HEK293 (cell line): Measurements from ENCODE around the gene CTSE.

Source experiments
- CTCF ChIA-PET: fragments of 350-600 bp; formaldehyde crosslinking; extraction: SDS; loops from one replicate; lab custom pipeline; 2021; ENCODE audit warnings: antibody characterized with exemption; lab: Yijun Ruan, JAX
- POLR2A ChIA-PET: fragments of 300-600 bp; formaldehyde crosslinking; extraction: SDS; loops from one replicate; lab custom pipeline; 2020; ENCODE audit warnings: antibody characterized with exemption, inconsistent platforms; lab: Yijun Ruan, JAX
- H3K27ac ChIP-seq: fragments of 200-500 bp; sonication (Bioruptor generic); 2 replicates; pipeline ENCODE4 v1.5.1; 2014; ENCODE audit warnings: low read depth, low read length, control low read depth, inconsistent platforms; ENCODE audit errors: extremely low read depth
- H3K36me3 ChIP-seq, 2 experiments: fragments of 200-500 bp in 1 of 2; sonication (Bioruptor generic) in 1 of 2; 1 replicate in 1 of 2; 2 replicates in 1 of 2; pipeline ENCODE4 v1.5.1; 2014 to 2017; ENCODE audit warnings: inconsistent platforms in 2 of 2, low read length in 2 of 2; ENCODE audit not compliant: control insufficient read depth in 2 of 2, insufficient read depth in 1 of 2
- H3K4me1 ChIP-seq: fragments of 200-500 bp; sonication (Bioruptor generic); 2 replicates; pipeline ENCODE4 v1.5.1; 2014; ENCODE audit warnings: mild to moderate bottlenecking, low read length, inconsistent platforms; ENCODE audit not compliant: control insufficient read depth, insufficient read depth
- H3K4me3 ChIP-seq: 2 replicates; pipeline ENCODE4 v1.5.1; 2011; ENCODE audit warnings: low read depth, mild to moderate bottlenecking, control low read depth, low read length, moderate library complexity
- H3K9me3 ChIP-seq: fragments of 200-500 bp; sonication (Bioruptor generic); 2 replicates; pipeline ENCODE4 v1.5.1; 2014; ENCODE audit warnings: low read depth, low read length, inconsistent platforms; ENCODE audit not compliant: control insufficient read depth, insufficient read depth
- GFI1B ChIP-seq: fragments of 450-650 bp; formaldehyde crosslinking; IDR thresholded peaks from 2 replicates; pipeline ENCODE4 v1.5.1; 2016; ENCODE audit warnings: missing biosample characterization, missing genetic modification characterization
- GLIS2 ChIP-seq: fragments of 450-650 bp; formaldehyde crosslinking; IDR thresholded peaks from 2 replicates; pipeline ENCODE4 v1.5.1; 2016; ENCODE audit warnings: missing biosample characterization, missing genetic modification characterization
- MZF1 ChIP-seq: fragments of 450-650 bp; formaldehyde crosslinking; IDR thresholded peaks from 2 replicates; pipeline ENCODE4 v1.5.1; 2017; ENCODE audit warnings: missing biosample characterization, missing genetic modification characterization, borderline replicate concordance
- OSR2 ChIP-seq: fragments of 450-650 bp; formaldehyde crosslinking; IDR thresholded peaks from 2 replicates; pipeline ENCODE4 v1.5.1; 2016; ENCODE audit warnings: missing biosample characterization, missing genetic modification characterization
- SP3 ChIP-seq: fragments of 450-650 bp; formaldehyde crosslinking; IDR thresholded peaks from 2 replicates; pipeline ENCODE4 v1.5.1; 2016; ENCODE audit warnings: missing biosample characterization, missing genetic modification characterization
- ZBTB1 ChIP-seq: fragments of 450-650 bp; formaldehyde crosslinking; IDR thresholded peaks from 2 replicates; pipeline ENCODE4 v1.5.1; 2016; ENCODE audit warnings: missing biosample characterization, missing genetic modification characterization
- ZBTB48 ChIP-seq: fragments of 450-650 bp; formaldehyde crosslinking; IDR thresholded peaks from 2 replicates; pipeline ENCODE4 v1.5.1; 2016; ENCODE audit warnings: missing biosample characterization, missing genetic modification characterization
- ZFHX2 ChIP-seq: fragments of 450-650 bp; formaldehyde crosslinking; conservative IDR thresholded peaks from 2 replicates; pipeline ENCODE4 v1.5.1; 2016; ENCODE audit warnings: missing biosample characterization, missing genetic modification characterization
- ZNF112 ChIP-seq: fragments of 450-650 bp; formaldehyde crosslinking; IDR thresholded peaks from 2 replicates; pipeline ENCODE4 v1.5.0; 2017; ENCODE audit warnings: missing biosample characterization, missing genetic modification characterization
- ZNF239 ChIP-seq: fragments of 450-650 bp; formaldehyde crosslinking; IDR thresholded peaks from 2 replicates; pipeline ENCODE4 v1.5.1; 2016; ENCODE audit warnings: missing biosample characterization, missing genetic modification characterization
- ZNF311 ChIP-seq: fragments of 450-650 bp; formaldehyde crosslinking; IDR thresholded peaks from 2 replicates; pipeline ENCODE4 v1.5.1; 2017; ENCODE audit warnings: missing biosample characterization, missing genetic modification characterization, borderline replicate concordance
- ZNF335 ChIP-seq: fragments of 450-650 bp; formaldehyde crosslinking; conservative IDR thresholded peaks from 2 replicates; pipeline ENCODE4 v1.5.1; 2016; ENCODE audit warnings: missing biosample characterization, missing genetic modification characterization
- ZNF423 ChIP-seq: fragments of 450-650 bp; formaldehyde crosslinking; IDR thresholded peaks from 2 replicates; pipeline ENCODE4 v1.5.1; 2016; ENCODE audit warnings: missing biosample characterization, missing genetic modification characterization
- ZNF558 ChIP-seq: fragments of 450-650 bp; formaldehyde crosslinking; IDR thresholded peaks from 2 replicates; pipeline ENCODE4 v1.5.1; 2016; ENCODE audit warnings: missing biosample characterization, missing genetic modification characterization
- ZNF571 ChIP-seq: fragments of 450-650 bp; formaldehyde crosslinking; IDR thresholded peaks from 2 replicates; pipeline ENCODE4 v1.5.0; 2017; ENCODE audit warnings: missing biosample characterization, missing genetic modification characterization
- ZNF777 ChIP-seq: fragments of 450-650 bp; formaldehyde crosslinking; IDR thresholded peaks from 2 replicates; pipeline ENCODE4 v1.5.1; 2017; ENCODE audit warnings: missing biosample characterization, missing genetic modification characterization, borderline replicate concordance
- ZNF792 ChIP-seq: fragments of 450-650 bp; formaldehyde crosslinking; IDR thresholded peaks from 2 replicates; pipeline ENCODE4 v1.5.1; 2016; ENCODE audit warnings: missing biosample characterization, missing genetic modification characterization
- TF ChIP-seq, protein P1 (sequence below): fragments of 450-650 bp; formaldehyde crosslinking; IDR thresholded peaks from 2 replicates; pipeline ENCODE4 v1.5.1; 2016; ENCODE audit warnings: missing biosample characterization, missing genetic modification characterization
- TF ChIP-seq, protein P2 (sequence below): IDR thresholded peaks from 2 replicates; pipeline ENCODE4 v1.6.1; 2011; ENCODE audit warnings: mild to moderate bottlenecking, low read depth, low read length, borderline replicate concordance
- TF ChIP-seq, protein P3 (sequence below): fragments of 450-650 bp; formaldehyde crosslinking; IDR thresholded peaks from 2 replicates; pipeline ENCODE4 v1.5.1; 2016; ENCODE audit warnings: missing biosample characterization, missing genetic modification characterization
- TF ChIP-seq, protein P4 (sequence below): fragments of 450-650 bp; formaldehyde crosslinking; IDR thresholded peaks from 2 replicates; pipeline ENCODE4 v1.5.1; 2017; ENCODE audit warnings: missing biosample characterization, missing genetic modification characterization
- TF ChIP-seq, protein P5 (sequence below): fragments of 450-650 bp; formaldehyde crosslinking; IDR thresholded peaks from 2 replicates; pipeline ENCODE4 v1.5.1; 2016; ENCODE audit warnings: missing biosample characterization, missing genetic modification characterization

CTSE gene

DNA sequence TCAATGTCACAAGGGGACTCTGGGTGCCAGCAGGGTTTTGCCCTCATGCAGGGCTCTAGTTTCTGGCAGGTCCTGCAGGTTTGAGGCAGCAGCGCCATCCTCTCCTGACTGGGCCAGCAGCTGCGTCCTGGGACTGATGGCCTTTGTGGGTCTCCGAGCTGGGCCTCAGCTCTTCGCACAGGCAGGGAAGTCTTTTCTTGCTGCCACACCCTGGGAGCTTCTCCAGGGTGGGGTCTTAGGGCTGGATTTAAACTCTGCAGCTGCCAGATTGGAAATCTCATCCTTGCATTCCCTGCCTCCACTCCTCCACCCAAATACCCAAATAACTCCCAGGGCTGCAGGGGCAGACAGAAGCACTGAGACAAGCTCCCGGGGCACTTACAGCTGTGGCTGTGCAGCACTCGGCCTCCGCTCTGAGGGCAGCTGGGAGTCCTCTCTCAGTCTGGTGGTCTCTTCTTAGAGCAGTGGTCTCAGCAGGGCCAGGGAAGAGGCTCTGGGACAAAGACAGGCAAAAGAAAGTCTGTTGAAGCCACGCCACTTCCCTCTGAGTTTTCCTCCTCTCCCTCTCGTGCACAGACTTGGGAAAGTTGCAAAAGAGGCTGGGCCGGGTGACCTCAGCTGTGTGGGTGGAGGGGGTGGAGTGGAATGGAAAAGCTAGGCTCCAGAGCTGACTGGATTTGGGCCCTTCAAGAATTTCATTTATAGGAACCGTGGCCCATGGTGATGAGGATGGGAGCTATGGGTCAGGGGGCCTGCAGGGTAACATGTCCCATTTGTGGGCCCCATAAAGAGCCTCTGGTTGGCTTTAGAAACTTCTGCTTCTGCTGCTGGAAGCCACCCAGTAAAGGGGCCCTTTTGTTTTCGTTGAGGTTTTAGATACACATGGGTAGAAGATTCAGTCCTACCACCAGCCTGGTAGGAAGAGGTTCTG is 20.6 kb downstream of the CTSE start, which contains the start of gene RAB7B (continued):
- no peak for TF ChIP-seq MZF1 (tag by site-specific recombination)
- no peak for TF ChIP-seq GFI1B (tag by site-specific recombination)
- no peak for TF ChIP-seq ZNF423 (tag by site-specific recombination)
- TF ChIP-seq, protein P1, sequence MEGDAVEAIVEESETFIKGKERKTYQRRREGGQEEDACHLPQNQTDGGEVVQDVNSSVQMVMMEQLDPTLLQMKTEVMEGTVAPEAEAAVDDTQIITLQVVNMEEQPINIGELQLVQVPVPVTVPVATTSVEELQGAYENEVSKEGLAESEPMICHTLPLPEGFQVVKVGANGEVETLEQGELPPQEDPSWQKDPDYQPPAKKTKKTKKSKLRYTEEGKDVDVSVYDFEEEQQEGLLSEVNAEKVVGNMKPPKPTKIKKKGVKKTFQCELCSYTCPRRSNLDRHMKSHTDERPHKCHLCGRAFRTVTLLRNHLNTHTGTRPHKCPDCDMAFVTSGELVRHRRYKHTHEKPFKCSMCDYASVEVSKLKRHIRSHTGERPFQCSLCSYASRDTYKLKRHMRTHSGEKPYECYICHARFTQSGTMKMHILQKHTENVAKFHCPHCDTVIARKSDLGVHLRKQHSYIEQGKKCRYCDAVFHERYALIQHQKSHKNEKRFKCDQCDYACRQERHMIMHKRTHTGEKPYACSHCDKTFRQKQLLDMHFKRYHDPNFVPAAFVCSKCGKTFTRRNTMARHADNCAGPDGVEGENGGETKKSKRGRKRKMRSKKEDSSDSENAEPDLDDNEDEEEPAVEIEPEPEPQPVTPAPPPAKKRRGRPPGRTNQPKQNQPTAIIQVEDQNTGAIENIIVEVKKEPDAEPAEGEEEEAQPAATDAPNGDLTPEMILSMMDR (tag by site-specific recombination) = no peak
- TF ChIP-seq, protein P2, sequence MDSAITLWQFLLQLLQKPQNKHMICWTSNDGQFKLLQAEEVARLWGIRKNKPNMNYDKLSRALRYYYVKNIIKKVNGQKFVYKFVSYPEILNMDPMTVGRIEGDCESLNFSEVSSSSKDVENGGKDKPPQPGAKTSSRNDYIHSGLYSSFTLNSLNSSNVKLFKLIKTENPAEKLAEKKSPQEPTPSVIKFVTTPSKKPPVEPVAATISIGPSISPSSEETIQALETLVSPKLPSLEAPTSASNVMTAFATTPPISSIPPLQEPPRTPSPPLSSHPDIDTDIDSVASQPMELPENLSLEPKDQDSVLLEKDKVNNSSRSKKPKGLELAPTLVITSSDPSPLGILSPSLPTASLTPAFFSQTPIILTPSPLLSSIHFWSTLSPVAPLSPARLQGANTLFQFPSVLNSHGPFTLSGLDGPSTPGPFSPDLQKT = no peak
- TF ChIP-seq, protein P3, sequence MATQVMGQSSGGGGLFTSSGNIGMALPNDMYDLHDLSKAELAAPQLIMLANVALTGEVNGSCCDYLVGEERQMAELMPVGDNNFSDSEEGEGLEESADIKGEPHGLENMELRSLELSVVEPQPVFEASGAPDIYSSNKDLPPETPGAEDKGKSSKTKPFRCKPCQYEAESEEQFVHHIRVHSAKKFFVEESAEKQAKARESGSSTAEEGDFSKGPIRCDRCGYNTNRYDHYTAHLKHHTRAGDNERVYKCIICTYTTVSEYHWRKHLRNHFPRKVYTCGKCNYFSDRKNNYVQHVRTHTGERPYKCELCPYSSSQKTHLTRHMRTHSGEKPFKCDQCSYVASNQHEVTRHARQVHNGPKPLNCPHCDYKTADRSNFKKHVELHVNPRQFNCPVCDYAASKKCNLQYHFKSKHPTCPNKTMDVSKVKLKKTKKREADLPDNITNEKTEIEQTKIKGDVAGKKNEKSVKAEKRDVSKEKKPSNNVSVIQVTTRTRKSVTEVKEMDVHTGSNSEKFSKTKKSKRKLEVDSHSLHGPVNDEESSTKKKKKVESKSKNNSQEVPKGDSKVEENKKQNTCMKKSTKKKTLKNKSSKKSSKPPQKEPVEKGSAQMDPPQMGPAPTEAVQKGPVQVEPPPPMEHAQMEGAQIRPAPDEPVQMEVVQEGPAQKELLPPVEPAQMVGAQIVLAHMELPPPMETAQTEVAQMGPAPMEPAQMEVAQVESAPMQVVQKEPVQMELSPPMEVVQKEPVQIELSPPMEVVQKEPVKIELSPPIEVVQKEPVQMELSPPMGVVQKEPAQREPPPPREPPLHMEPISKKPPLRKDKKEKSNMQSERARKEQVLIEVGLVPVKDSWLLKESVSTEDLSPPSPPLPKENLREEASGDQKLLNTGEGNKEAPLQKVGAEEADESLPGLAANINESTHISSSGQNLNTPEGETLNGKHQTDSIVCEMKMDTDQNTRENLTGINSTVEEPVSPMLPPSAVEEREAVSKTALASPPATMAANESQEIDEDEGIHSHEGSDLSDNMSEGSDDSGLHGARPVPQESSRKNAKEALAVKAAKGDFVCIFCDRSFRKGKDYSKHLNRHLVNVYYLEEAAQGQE (tag by site-specific recombination) = no peak
- TF ChIP-seq, protein P4, sequence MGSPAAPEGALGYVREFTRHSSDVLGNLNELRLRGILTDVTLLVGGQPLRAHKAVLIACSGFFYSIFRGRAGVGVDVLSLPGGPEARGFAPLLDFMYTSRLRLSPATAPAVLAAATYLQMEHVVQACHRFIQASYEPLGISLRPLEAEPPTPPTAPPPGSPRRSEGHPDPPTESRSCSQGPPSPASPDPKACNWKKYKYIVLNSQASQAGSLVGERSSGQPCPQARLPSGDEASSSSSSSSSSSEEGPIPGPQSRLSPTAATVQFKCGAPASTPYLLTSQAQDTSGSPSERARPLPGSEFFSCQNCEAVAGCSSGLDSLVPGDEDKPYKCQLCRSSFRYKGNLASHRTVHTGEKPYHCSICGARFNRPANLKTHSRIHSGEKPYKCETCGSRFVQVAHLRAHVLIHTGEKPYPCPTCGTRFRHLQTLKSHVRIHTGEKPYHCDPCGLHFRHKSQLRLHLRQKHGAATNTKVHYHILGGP (tag by site-specific recombination) = no peak
- no peak for TF ChIP-seq ZNF239 (tag by site-specific recombination)
- TF ChIP-seq ZNF777 (tag by site-specific recombination) = no peak
- TF ChIP-seq ZBTB1 (tag by site-specific recombination) = no peak
- TF ChIP-seq GLIS2 = no peak
- TF ChIP-seq SP3 (tag by site-specific recombination) = no peak
- no peak for TF ChIP-seq ZNF571
- TF ChIP-seq ZNF112 (tag by site-specific recombination) = no peak
- no peak for TF ChIP-seq ZNF792 (tag by site-specific recombination)
- TF ChIP-seq ZNF335 (tag by site-specific recombination) = peak; percentile 46; the same call in 1 of the 2 replicates
- 0 out of 2 replicates have a peak, but pooled peaks have one; percentile 4 for TF ChIP-seq OSR2 (tag by site-specific recombination)
- no peak for TF ChIP-seq ZNF311 (tag by site-specific recombination)
- TF ChIP-seq, all 188 proteins: peak for 8

DNA sequence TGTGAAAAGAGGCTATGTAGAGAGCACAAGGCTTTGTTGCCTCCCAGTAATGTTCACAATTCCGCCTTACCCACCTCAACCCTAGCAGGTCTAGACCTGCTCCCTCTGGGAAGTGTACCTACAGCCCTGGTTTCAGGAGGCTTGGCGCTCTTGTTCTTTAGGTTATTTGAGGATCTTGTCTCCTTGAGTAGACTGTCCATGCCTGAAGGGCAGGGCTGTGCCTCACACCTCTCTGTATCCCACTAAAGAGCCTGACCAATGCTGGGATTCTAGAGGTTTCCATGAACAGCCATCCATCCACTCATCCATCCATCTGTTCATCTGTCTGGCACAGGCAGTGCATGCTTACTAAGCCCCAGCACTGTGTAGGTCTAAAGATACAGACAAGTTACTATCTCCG is 21.5 kb downstream of the CTSE start:
- ChIA-PET CTCF (interaction anchor here (1.2 kb wide), 1 partner anchor 28 kb away, joined by 4 read pairs; no protein-coding TSS in a partner anchor), POLR2A (no interaction called here)
- Histone ChIP-seq H3K36me3 (no peaks in the 10 kb centered on the region), H3K4me1 (no peaks in the 10 kb centered on the region), H3K27ac (no peak overlapping the region), H3K9me3 (no peaks in the 10 kb centered on the region), H3K4me3 (no peak overlapping the region)
- TF ChIP-seq ZBTB48 (no peak), ZNF423 (tag by site-specific recombination) (no peak), ZNF558 (tag by site-specific recombination) (no peak), ZFHX2 (tag by site-specific recombination) (no peak)
- TF ChIP-seq, protein P2 = no peak
- TF ChIP-seq, protein P5, sequence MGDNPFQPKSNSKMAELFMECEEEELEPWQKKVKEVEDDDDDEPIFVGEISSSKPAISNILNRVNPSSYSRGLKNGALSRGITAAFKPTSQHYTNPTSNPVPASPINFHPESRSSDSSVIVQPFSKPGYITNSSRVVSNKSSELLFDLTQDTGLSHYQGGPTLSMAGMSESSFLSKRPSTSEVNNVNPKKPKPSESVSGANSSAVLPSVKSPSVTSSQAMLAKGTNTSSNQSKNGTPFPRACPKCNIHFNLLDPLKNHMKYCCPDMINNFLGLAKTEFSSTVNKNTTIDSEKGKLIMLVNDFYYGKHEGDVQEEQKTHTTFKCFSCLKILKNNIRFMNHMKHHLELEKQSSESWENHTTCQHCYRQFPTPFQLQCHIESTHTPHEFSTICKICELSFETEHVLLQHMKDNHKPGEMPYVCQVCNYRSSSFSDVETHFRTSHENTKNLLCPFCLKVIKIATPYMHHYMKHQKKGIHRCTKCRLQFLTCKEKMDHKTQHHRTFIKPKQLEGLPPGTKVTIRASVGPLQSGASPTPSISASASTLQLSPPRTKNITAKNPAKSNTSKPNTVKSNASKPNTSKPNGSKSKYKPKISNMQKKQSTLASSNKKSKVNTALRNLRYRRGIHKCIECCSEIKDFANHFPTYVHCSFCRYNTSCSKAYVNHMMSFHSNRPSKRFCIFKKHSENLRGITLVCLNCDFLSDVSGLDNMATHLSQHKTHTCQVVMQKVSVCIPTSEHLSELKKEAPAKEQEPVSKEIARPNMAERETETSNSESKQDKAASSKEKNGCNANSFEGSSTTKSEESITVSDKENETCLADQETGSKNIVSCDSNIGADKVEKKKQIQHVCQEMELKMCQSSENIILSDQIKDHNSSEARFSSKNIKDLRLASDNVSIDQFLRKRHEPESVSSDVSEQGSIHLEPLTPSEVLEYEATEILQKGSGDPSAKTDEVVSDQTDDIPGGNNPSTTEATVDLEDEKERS = no peak
- TF ChIP-seq, protein P4 (tag by site-specific recombination) = no peak
